HTERT RPE-1 (cell line): ENCODE results near the gene POLR1E.
"Not testable (repeated sequence)": the region's sequence is repeated elsewhere in the genome, so short reads cannot be mapped to it uniquely, and the experiment has no call there.

Source experiments
- in situ Hi-C: fragments of 300-500 bp; cut with MboI; formaldehyde crosslinking; loops from 4 replicates; pipeline ENCODE4 v1.14.3; 2020; ENCODE audit warnings: low sequenced_read_pairs

The POLR1E gene

GRCh38 chr9:37499297-37499696 is 13.5 kb downstream of the POLR1E start:
- in situ Hi-C loops: no loop called here

GRCh38 chr9:37501957-37502596 is 16.3 kb downstream of the POLR1E start:
- in situ Hi-C loops: no loop called here

GRCh38 chr9:37503736-37504135 is 18.0 kb downstream of the POLR1E start:
- in situ Hi-C loops: no loop called here

- in situ Hi-C loops: no loop called here
Observed at GRCh38 chr9:37504605-37505004, 18.9 kb downstream of the POLR1E start.

GRCh38 chr9:37507566-37508134 is 21.9 kb downstream of the POLR1E start:
- in situ Hi-C loops: no loop called here

GRCh38 chr9:37508135-37508833 is 22.5 kb downstream of the POLR1E start:
- in situ Hi-C loops: no loop called here

GRCh38 chr9:37508834-37509206 is 23.1 kb downstream of the POLR1E start:
- in situ Hi-C loops: no loop called here

GRCh38 chr9:37509536-37509935 is 23.8 kb downstream of the POLR1E start:
- in situ Hi-C loops: no loop called here

GRCh38 chr9:37510053-37510452 is 24.3 kb downstream of the POLR1E start:
- in situ Hi-C loops: not testable (repeated sequence)

GRCh38 chr9:37511016-37512010 is 25.6 kb downstream of the POLR1E start:
- in situ Hi-C loops: no loop called here

GRCh38 chr9:37512437-37512836 is 26.7 kb downstream of the POLR1E start:
- in situ Hi-C loops: no loop called here

- in situ Hi-C loops: not testable (repeated sequence)
Observed at GRCh38 chr9:37514415-37514814, 28.7 kb downstream of the POLR1E start.

- in situ Hi-C loops: no loop called here
Observed at GRCh38 chr9:37514999-37515398, 29.3 kb downstream of the POLR1E start.

- in situ Hi-C loops: no loop called here
Observed at GRCh38 chr9:37515620-37516258, 30.0 kb downstream of the POLR1E start.

- in situ Hi-C loops: no loop called here
Observed at GRCh38 chr9:37517923-37518322, 32.2 kb downstream of the POLR1E start.

GRCh38 chr9:37520641-37521040 is 34.9 kb downstream of the POLR1E start:
- in situ Hi-C loops: no loop called here

GRCh38 chr9:37521111-37521510 is 35.4 kb downstream of the POLR1E start:
- in situ Hi-C loops: no loop called here

GRCh38 chr9:37522971-37523370 is 37.2 kb downstream of the POLR1E start:
- in situ Hi-C loops: no loop called here

- in situ Hi-C loops: no loop called here
Observed at GRCh38 chr9:37523916-37524315, 38.2 kb downstream of the POLR1E start.

- in situ Hi-C loops: no loop called here
Observed at GRCh38 chr9:37528652-37529471, 43.1 kb downstream of the POLR1E start.
